IPS-18a (cell line): ENCODE measurements around the gene SNAI3.

Experiments
- H3K27ac ChIP-seq: one replicate; pipeline ENCODE4 v1.5.1; 2013; ENCODE audit warnings: low read length
- H3K27me3 ChIP-seq: one replicate; pipeline ENCODE4 v1.6.1; 2013; ENCODE audit warnings: mild to moderate bottlenecking, low read length; ENCODE audit not compliant: control insufficient read depth, insufficient read depth
- H3K36me3 ChIP-seq: one replicate; pipeline ENCODE4 v1.6.1; 2013; ENCODE audit warnings: low read depth, low read length; ENCODE audit not compliant: control insufficient read depth
- H3K4me1 ChIP-seq: one replicate; pipeline ENCODE4 v1.6.1; 2013; ENCODE audit warnings: low read depth, low read length; ENCODE audit not compliant: control insufficient read depth
- H3K4me3 ChIP-seq: one replicate; pipeline ENCODE4 v1.5.1; 2013; ENCODE audit warnings: low read length
- H3K9ac ChIP-seq: one replicate; pipeline ENCODE4 v1.6.1; 2013; ENCODE audit warnings: mild to moderate bottlenecking, low read length, moderate library complexity
- H3K9me3 ChIP-seq: one replicate; pipeline ENCODE4 v1.6.1; 2013; ENCODE audit warnings: low read depth, low read length; ENCODE audit not compliant: control insufficient read depth

Gene SNAI3

GRCh38 chr16:88726981-88727380, 40.7 kb upstream of the SNAI3 start:
- Histone ChIP-seq H3K4me1 (no peaks in the 10 kb centered on the region), H3K9me3 (no peaks in the 10 kb centered on the region), H3K36me3 (no peaks in the 10 kb centered on the region), H3K4me3 (no peak overlapping the region), H3K9ac (no peak overlapping the region), H3K27ac (no peak overlapping the region), H3K27me3 (no peaks in the 10 kb centered on the region)

GRCh38 chr16:88726408-88726749, 40.1 kb upstream of the SNAI3 start:
- Histone ChIP-seq H3K4me3 (no peak overlapping the region), H3K9ac (no peak overlapping the region), H3K27me3 (no peaks in the 10 kb centered on the region), H3K27ac (no peak overlapping the region), H3K36me3 (no peaks in the 10 kb centered on the region), H3K9me3 (no peaks in the 10 kb centered on the region), H3K4me1 (no peaks in the 10 kb centered on the region)

- H3K36me3 ChIP-seq: no peaks in the 10 kb centered on the region
- H3K9me3 ChIP-seq: no peaks in the 10 kb centered on the region
- H3K27me3 ChIP-seq: no peaks in the 10 kb centered on the region
- H3K27ac ChIP-seq: no peak overlapping the region
- no peak overlapping the region for H3K9ac ChIP-seq
- no peak overlapping the region for H3K4me3 ChIP-seq
- H3K4me1 ChIP-seq: no peaks in the 10 kb centered on the region
These were observed 39.5 kb upstream of the SNAI3 start for GRCh38 chr16:88725609-88726407.

- H3K27me3 ChIP-seq: no peaks in the 10 kb centered on the region
- H3K9me3 ChIP-seq: no peaks in the 10 kb centered on the region
- H3K27ac ChIP-seq: no peak overlapping the region
- no peaks in the 10 kb centered on the region for H3K4me1 ChIP-seq
- no peak overlapping the region for H3K4me3 ChIP-seq
- H3K9ac ChIP-seq: no peak overlapping the region
- no peaks in the 10 kb centered on the region for H3K36me3 ChIP-seq
These were observed 38.7 kb upstream of the SNAI3 start for GRCh38 chr16:88724855-88725555.

- Histone ChIP-seq H3K9me3 (no peaks in the 10 kb centered on the region), H3K4me1 (no peaks in the 10 kb centered on the region), H3K27me3 (no peaks in the 10 kb centered on the region), H3K36me3 (peaks cover 3% of the 10 kb centered on the region), H3K27ac (no peak overlapping the region), H3K4me3 (no peak overlapping the region), H3K9ac (no peak overlapping the region)
These were observed 37.6 kb upstream of the SNAI3 start for GRCh38 chr16:88723911-88724310.

DNA sequence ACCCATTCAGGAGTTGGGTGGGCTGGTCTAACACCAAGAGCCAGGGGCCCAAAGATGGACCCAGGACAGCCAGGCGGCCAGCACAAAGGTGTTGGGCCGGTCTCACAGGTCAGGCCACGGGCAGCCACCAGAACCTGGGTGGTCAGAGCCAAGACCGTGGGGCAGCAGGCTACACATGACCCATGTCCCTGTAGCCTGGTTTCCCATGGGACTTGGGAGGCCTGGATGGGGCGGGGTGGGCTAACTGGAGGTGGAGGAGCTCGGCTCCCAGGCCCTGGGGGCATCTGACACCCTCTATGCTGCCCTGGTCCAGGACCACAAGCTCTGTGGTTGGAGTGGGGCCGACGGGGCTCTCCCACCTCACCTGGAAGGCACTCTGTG, 37.2 kb upstream of the SNAI3 start:
- Histone ChIP-seq H3K9ac (no peak overlapping the region), H3K27me3 (no peaks in the 10 kb centered on the region), H3K4me3 (no peak overlapping the region), H3K4me1 (no peaks in the 10 kb centered on the region), H3K9me3 (no peaks in the 10 kb centered on the region), H3K27ac (no peak overlapping the region), H3K36me3 (peaks cover 3% of the 10 kb centered on the region)

- Histone ChIP-seq H3K9ac (no peak overlapping the region), H3K4me3 (no peak overlapping the region), H3K4me1 (no peaks in the 10 kb centered on the region), H3K36me3 (peaks cover 3% of the 10 kb centered on the region), H3K9me3 (no peaks in the 10 kb centered on the region), H3K27me3 (no peaks in the 10 kb centered on the region), H3K27ac (no peak overlapping the region)
These were observed 36.6 kb upstream of the SNAI3 start for GRCh38 chr16:88722784-88723506.

DNA sequence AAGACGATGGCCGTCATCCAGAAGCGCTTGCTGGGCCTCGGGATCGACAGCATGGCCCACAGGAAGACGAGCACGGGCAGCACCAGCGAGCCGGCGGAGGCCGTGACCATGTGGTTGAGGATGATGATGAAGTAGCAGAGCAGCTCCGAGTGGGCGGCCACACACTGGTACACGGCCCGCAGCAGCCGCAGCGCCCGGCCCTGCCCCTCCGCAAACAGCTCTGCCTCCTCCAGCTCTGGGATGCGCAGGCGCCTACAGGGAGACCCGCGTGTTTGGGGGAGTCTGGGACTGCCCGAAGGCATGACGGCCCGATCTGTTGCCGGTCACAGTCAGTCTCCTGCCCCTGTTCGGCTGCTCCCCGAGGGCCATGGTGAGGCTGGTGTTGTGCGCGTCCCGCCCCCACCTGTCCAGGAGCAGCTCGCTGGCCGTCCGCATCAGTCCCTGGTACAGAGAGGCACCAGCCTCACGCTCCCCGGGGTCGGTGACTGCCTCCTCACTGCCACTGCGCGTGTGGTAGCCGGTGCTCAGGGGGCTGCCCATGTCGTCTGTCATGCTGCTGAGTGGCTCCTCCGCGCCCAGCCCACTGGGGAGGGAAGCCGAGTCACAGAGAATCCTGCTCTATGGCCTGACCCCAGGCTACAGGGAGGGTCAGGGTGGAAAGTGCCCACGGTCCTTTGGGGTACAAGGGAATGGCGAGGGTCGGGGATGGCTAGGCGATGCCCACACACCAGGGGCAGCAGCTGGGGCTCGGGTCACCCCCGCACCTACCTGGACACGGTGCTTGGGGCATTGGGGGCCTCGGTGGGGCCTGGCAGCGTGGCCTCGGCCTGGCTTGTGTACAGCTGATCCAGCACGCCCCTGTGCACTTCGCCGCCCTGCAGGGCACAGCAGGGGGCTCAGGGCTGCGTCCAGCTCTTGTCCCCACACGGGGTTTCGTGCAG, 35.8 kb upstream of the SNAI3 start:
- Histone ChIP-seq H3K36me3 (peaks cover 5% of the 10 kb centered on the region), H3K9ac (no peak overlapping the region), H3K27ac (no peak overlapping the region), H3K4me3 (no peak overlapping the region), H3K27me3 (no peaks in the 10 kb centered on the region), H3K4me1 (no peaks in the 10 kb centered on the region), H3K9me3 (no peaks in the 10 kb centered on the region)

DNA sequence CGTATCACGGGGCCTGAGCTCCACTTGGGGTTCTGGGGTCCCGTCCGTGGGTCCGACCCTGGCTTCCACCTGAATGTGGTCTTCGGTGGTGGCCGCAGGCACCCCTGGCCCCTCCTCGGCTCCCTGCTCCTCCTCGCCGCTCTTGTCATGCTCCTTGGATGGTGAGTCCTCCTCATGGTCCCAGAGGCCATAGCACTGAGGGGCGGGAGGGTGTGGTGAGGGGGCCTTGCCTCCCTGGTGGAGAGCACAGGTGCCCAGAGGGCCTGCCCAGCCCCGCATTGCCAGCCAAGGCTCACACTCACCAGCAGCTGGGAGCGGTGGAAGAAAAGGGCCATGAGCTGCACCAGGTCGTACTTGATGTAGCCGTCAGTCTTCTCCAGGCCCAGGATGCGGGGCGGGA, 34.9 kb upstream of the SNAI3 start:
- H3K36me3 ChIP-seq: peaks cover 10% of the 10 kb centered on the region
- no peaks in the 10 kb centered on the region for H3K4me1 ChIP-seq
- H3K4me3 ChIP-seq: no peak overlapping the region
- H3K9me3 ChIP-seq: no peaks in the 10 kb centered on the region
- no peaks in the 10 kb centered on the region for H3K27me3 ChIP-seq
- no peak overlapping the region for H3K27ac ChIP-seq
- H3K9ac ChIP-seq: no peak overlapping the region

- H3K4me1 ChIP-seq: no peaks in the 10 kb centered on the region
- no peaks in the 10 kb centered on the region for H3K27me3 ChIP-seq
- no peak overlapping the region for H3K4me3 ChIP-seq
- H3K27ac ChIP-seq: no peak overlapping the region
- H3K9me3 ChIP-seq: no peaks in the 10 kb centered on the region
- H3K9ac ChIP-seq: no peak overlapping the region
- H3K36me3 ChIP-seq: peaks cover 16% of the 10 kb centered on the region
These were observed 34.2 kb upstream of the SNAI3 start for GRCh38 chr16:88720396-88720970.

DNA sequence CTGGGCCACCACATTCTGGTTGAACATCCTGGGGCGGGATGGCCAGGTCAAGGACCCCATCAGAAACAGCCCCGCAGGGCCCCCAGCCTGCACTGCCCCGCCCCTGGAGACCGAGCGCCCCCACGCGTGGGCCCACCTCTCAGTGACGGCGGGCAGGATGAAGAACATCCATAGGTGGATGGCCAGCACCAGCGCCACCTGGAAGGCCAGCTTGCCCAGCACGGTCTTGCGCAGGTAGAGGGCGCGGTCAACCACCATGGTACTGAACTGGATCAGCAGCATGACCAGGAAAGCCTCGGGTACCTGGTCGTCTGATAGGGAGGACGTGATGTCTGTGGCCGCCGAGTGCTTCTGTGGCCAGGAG, 33.6 kb upstream of the SNAI3 start:
- no peak overlapping the region for H3K27ac ChIP-seq
- peaks cover 17% of the 10 kb centered on the region for H3K36me3 ChIP-seq
- no peak overlapping the region for H3K4me3 ChIP-seq
- H3K4me1 ChIP-seq: no peaks in the 10 kb centered on the region
- no peaks in the 10 kb centered on the region for H3K27me3 ChIP-seq
- H3K9ac ChIP-seq: no peak overlapping the region
- H3K9me3 ChIP-seq: no peaks in the 10 kb centered on the region
